ENCODE results near the gene SLC38A3.
"Not testable (repeated sequence)": the region's sequence is repeated elsewhere in the genome, so short reads cannot be mapped to it uniquely, and the experiment has no call there.

SLC38A3 gene

DNA sequence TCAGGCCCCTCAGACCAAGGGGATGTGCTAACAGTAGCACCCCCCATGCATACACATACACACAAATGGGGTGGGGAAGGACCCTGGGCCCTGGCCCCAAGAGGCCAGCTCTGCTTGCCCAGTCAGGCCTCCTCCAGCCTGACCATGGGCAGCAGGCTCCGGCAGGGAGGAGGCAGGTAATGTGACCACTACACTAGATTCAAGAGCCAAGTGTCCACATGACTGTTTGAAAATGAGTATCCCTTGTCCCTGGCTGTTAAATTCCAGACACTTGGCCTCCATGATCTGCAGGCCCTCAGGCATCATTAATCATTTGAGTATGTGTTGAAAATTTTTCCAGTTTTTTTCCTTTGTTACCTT, 17.1 kb downstream of the SLC38A3 start:
- H3K4me3 ChIP-seq (replicated peaks; ENCODE audit: low read depth, low read length), result no peak overlapping the region
- TF ChIP-seq, protein P1, sequence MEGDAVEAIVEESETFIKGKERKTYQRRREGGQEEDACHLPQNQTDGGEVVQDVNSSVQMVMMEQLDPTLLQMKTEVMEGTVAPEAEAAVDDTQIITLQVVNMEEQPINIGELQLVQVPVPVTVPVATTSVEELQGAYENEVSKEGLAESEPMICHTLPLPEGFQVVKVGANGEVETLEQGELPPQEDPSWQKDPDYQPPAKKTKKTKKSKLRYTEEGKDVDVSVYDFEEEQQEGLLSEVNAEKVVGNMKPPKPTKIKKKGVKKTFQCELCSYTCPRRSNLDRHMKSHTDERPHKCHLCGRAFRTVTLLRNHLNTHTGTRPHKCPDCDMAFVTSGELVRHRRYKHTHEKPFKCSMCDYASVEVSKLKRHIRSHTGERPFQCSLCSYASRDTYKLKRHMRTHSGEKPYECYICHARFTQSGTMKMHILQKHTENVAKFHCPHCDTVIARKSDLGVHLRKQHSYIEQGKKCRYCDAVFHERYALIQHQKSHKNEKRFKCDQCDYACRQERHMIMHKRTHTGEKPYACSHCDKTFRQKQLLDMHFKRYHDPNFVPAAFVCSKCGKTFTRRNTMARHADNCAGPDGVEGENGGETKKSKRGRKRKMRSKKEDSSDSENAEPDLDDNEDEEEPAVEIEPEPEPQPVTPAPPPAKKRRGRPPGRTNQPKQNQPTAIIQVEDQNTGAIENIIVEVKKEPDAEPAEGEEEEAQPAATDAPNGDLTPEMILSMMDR (IDR thresholded peaks at IDR 0.05; ENCODE audit: low read length, missing control alignments), result no peak
- DNase-seq (ENCODE audit: low read depth), result no peak

DNA sequence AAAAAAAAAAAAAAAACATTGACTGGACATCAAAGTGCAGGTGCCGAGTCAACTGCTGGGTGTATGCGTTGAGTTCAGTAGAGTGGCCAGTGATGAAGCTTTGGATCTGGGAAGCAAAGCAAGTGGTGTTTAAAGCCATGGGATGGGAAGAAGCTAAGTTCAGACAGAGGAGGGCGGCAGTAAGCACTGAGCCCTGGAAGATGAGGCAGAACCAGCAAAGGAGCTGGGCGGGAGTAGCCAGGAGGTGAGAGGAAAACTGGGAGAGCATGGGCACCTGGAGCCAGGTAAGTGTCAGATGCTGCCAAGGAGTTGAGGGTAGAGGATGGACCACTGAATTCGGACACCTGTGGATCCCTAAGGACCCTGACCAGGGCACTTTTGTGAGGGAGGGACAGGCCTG, 19.6 kb downstream of the SLC38A3 start:
- DNase-seq (ENCODE audit: low read depth), result no peak
- TF ChIP-seq, protein P1 (IDR thresholded peaks at IDR 0.05; ENCODE audit: low read length, missing control alignments), result no peak
- H3K4me3 ChIP-seq (replicated peaks; ENCODE audit: low read depth, low read length), result no peak overlapping the region

DNA sequence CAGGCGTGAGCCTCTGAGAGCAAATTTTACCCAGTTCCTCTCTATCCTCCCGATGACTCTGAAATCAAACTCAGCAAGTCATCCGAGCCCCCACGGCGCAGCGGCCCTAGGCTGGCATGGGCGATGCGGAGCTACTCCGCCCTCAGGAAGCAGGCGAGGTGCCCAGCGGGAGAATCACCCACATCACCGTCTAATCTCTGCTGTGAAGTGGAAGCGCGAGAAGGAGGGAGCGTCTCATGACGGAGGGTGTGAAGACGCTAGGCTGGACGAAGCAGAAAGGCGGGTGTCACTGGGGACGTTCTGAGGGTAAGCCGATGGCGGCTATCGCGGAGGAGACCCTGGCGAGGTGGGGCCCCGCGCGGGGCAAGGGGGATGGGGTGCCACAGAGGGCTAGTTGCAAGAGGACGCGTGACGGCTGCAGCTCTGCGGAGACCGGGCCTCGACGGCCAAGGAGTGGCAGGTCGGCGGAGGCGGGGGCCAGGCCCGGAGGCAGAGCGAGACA, 21.9 kb downstream of the SLC38A3 start:
- H3K4me3 ChIP-seq (replicated peaks; ENCODE audit: low read depth, low read length), result peak overlapping the region; percentile 56
- peak; percentile 38 for DNase-seq (ENCODE audit: low read depth)
- TF ChIP-seq, protein P1 (IDR thresholded peaks at IDR 0.05; ENCODE audit: low read length, missing control alignments), result no peak

DNA sequence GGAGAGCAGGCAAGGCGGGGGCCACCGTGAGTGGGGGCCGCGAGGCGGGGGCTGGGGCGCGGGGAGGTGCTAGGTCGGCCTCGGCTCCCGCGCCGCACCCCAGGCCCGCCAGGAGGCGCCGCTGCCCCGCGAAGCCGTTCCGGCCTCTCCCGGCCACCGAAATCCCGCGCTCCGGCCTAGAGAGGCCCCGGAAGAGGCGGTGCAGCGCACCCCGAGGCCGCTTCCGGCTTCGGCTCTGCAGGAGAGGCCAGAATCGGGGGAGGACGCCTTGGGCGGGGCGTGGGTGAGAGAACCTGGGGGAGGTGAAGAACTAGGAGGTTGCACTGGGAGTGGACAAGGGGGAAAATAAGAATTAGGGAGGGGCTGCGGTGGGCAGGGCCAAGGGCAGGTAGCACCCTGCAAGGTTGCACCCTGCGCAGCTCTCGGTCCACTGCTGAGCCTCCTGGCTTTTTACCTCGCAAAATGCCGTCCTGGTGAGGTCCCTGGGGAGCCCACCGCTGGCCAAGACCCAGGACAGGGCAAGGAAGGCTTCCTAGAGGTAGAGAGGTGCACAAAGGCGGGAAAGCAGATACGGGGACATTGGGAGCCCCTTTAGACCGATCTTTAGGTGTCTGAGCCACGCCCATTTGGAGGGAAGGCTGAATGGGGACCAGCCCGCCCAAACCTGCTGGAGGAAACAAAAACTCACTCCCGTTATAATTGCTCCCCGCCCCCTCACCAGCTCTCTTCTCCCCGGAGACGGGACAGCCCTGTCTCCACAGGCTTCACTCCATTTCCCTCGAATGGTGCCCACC, 22.5 kb downstream of the SLC38A3 start:
- TF ChIP-seq, protein P1 (IDR thresholded peaks at IDR 0.05; ENCODE audit: low read length, missing control alignments), result peak; percentile 32
- DNase-seq (ENCODE audit: low read depth), result peak; percentile 90
- H3K4me3 ChIP-seq (replicated peaks; ENCODE audit: low read depth, low read length), result peak overlapping the region; percentile 72

DNA sequence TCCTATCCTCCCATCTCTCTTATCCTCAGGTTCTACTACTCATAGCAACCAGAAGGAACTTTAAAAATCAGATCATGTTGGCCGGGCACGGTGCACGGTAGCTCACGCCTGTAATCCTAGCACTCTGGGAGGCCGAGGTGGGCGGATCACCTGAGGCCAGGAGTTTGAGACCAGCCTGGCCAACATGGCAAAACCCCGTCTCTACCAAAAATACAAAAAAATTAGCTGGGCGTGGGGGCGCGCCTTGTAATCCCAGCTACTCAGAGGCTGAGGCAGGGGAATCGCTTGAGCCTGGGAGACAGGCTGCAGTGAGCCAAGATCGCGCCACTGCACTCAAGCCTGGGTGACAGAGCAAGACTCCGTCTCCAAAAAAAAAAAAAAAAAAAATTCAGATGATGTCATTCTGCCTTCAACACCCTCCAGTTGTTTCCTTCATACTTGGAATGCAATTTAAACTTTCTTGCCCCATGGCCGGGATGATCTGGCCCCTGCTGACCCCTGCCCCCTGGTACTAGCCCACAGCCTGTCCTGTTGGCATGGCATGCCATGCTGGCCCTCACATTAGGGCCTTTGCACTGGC, 23.2 kb downstream of the SLC38A3 start:
- H3K4me3 ChIP-seq (replicated peaks; ENCODE audit: low read depth, low read length), result peak overlapping the region; percentile 72
- DNase-seq (ENCODE audit: low read depth), result not testable (repeated sequence)

DNA sequence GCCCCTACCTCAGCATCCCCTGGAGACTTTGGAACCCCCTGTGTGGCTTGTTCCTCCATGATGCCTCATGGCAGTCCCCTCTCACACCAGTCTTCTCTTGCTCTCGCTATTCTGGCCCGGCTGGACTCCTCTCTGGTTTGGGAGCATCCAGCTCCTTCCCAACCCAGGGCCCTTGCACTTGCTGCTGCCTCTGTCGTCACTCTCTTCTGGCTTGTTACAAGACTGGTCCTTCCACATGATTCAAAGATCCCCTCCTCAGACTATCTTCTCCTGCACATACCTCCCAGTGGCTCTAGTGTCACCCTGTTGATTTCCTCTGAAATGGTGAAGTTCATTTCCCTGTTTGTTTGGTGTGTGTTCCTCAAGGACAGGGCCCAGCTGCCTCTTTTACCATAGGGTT, 24.4 kb downstream of the SLC38A3 start:
- TF ChIP-seq, protein P1 (IDR thresholded peaks at IDR 0.05; ENCODE audit: low read length, missing control alignments), result no peak
- no peak for DNase-seq (ENCODE audit: low read depth)
- H3K4me3 ChIP-seq (replicated peaks; ENCODE audit: low read depth, low read length), result no peak overlapping the region

DNA sequence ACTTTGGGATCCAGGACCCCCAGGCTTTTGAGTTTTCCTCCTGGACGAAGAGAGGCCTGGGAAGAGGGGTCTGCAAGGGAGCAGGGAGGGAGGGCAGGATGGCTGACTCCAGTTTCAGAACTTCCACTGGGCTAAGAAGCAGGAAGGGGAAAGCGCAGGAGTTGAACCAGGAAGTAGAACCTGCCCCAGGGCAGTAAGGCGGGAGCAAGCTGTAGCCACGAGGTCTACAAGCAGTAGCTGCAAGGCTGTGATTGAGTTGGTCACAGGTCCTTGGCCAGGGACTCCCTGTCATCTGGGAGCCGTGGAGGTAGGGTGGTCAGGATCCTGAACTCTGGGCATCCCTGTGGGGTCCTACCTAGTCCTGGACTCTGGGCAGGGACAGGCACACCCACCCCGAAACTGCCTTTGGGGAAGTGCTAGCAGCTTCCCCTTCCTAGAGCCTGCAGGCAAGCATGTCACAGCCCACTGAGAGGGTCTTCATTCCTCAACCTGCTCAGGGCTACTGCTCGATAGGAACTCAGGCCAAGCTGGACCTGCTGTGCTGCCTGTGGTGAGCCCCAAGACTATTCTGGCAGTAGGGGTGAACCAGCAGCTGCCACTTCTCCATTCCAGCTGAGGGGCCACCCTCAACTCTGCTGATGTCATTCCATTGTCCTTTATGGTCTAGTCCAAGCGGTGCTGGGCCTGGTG, 25.2 kb downstream of the SLC38A3 start:
- TF ChIP-seq, protein P1 (IDR thresholded peaks at IDR 0.05; ENCODE audit: low read length, missing control alignments), result no peak
- no peak overlapping the region for H3K4me3 ChIP-seq (replicated peaks; ENCODE audit: low read depth, low read length)
- no peak for DNase-seq (ENCODE audit: low read depth)
